SU-DHL-6 (cell line): Measurements from ENCODE around the gene FGD4.

Experiments used
- EZH2phosphoT487 ChIP-seq: fragments of 200-600 bp; sonication (generic), shearing (Covaris generic); conservative IDR thresholded peaks from 2 replicates; pipeline ENCODE4 v1.6.1; 2018; ENCODE audit warnings: mild to moderate bottlenecking, antibody characterized with exemption, low read length, moderate library complexity, mixed read lengths
- TF ChIP-seq, protein P1 (sequence below): fragments of 200-600 bp; sonication (generic); IDR thresholded peaks from one replicate; pipeline ENCODE4 v1.5.1; 2017; ENCODE audit warnings: antibody characterized with exemption, mild to moderate bottlenecking, low read length, moderate library complexity; ENCODE audit not compliant: insufficient read depth, poor library complexity, severe bottlenecking

GRCh38 chr12:32561931-32562341 is 162.6 kb downstream of the FGD4 start:
- TF ChIP-seq, protein P1, sequence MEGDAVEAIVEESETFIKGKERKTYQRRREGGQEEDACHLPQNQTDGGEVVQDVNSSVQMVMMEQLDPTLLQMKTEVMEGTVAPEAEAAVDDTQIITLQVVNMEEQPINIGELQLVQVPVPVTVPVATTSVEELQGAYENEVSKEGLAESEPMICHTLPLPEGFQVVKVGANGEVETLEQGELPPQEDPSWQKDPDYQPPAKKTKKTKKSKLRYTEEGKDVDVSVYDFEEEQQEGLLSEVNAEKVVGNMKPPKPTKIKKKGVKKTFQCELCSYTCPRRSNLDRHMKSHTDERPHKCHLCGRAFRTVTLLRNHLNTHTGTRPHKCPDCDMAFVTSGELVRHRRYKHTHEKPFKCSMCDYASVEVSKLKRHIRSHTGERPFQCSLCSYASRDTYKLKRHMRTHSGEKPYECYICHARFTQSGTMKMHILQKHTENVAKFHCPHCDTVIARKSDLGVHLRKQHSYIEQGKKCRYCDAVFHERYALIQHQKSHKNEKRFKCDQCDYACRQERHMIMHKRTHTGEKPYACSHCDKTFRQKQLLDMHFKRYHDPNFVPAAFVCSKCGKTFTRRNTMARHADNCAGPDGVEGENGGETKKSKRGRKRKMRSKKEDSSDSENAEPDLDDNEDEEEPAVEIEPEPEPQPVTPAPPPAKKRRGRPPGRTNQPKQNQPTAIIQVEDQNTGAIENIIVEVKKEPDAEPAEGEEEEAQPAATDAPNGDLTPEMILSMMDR, result no peak
- TF ChIP-seq EZH2phosphoT487, result no peak
